LNCAP (cell line): ENCODE measurements around the gene C16orf96.

Experiments used
- CTCF ChIP-seq: fragments of 450-650 bp; IDR thresholded peaks from 2 replicates; pipeline ENCODE4 v1.5.1; 2017; ENCODE audit warnings: mild to moderate bottlenecking

The C16orf96 gene

GRCh38 chr16:4607841-4608703 is 51.9 kb downstream of the C16orf96 start:
- TF ChIP-seq CTCF = no peak

- TF ChIP-seq CTCF = no peak
These were observed 52.5 kb downstream of the C16orf96 start for GRCh38 chr16:4608704-4608980.

GRCh38 chr16:4609200-4610010 is 53.3 kb downstream of the C16orf96 start:
- TF ChIP-seq CTCF = no peak

GRCh38 chr16:4610011-4611005 is 54.2 kb downstream of the C16orf96 start:
- no peak for TF ChIP-seq CTCF

- TF ChIP-seq CTCF = no peak
These were observed 55.3 kb downstream of the C16orf96 start for GRCh38 chr16:4611337-4612021.

- no peak for TF ChIP-seq CTCF
These were observed 56.4 kb downstream of the C16orf96 start for GRCh38 chr16:4612474-4612931.
